SIG-M5 treated with dmso at 0.1 percent for 504 hours (cell line): Measurements from ENCODE around the gene APOA4.
A peak's percentile ranks its signal among the peaks of the same experiment; 100 is the strongest.

Experiments used
- DNase-seq: peaks from one replicate; lab custom pipeline; 2025; ENCODE audit not compliant: unreplicated experiment; lab: John Stamatoyannopoulos, UW

The APOA4 gene

GRCh38 chr11:116778556-116778955 is 44.5 kb downstream of the APOA4 start:
- no peak for DNase-seq

DNA sequence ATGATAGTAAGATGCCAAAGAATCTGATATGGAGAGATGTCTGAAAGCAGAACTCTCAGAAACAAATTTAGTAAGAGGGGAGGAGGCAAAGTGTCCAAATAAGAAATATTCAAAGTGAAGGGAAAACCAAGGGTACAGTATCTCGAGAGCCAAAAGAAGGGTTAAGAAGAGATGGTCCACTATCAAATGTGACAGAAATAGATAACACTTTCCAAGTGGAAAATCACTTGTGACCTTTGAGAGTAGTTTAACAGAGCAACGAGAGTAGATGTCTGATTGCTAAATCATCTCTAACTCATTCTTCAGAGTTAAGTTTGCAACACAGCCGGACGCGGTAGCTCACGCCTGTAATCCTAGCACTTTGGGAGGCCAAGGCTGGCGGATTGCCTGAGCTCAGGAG is 46.0 kb downstream of the APOA4 start:
- DNase-seq: no peak

- no peak for DNase-seq
Measured at GRCh38 chr11:116776522-116776984, 46.6 kb downstream of the APOA4 start.

GRCh38 chr11:116775975-116776374 is 47.1 kb downstream of the APOA4 start:
- no peak for DNase-seq

DNA sequence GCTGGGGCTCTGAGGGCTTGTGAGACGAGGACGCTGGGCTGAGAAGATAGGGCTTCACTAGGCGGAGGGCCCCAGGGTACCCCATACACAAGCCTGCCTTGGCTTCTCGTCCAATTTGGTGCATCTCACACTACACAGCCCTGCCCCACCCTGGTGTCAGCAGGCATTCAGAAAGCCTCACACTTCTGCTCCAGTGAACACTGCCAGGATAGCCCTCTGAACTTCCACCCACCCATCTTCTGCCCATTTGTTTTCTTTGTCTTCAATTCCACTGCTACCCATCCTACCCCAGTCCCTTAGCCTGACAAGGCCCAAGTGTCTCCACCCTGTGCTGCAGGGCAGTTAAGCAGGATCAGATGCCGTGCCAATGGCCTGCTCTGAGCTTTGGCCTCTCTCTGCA is 48.4 kb downstream of the APOA4 start:
- DNase-seq: no peak

- peak; percentile 75 for DNase-seq
Measured at GRCh38 chr11:116773203-116774097, 49.7 kb downstream of the APOA4 start.

DNA sequence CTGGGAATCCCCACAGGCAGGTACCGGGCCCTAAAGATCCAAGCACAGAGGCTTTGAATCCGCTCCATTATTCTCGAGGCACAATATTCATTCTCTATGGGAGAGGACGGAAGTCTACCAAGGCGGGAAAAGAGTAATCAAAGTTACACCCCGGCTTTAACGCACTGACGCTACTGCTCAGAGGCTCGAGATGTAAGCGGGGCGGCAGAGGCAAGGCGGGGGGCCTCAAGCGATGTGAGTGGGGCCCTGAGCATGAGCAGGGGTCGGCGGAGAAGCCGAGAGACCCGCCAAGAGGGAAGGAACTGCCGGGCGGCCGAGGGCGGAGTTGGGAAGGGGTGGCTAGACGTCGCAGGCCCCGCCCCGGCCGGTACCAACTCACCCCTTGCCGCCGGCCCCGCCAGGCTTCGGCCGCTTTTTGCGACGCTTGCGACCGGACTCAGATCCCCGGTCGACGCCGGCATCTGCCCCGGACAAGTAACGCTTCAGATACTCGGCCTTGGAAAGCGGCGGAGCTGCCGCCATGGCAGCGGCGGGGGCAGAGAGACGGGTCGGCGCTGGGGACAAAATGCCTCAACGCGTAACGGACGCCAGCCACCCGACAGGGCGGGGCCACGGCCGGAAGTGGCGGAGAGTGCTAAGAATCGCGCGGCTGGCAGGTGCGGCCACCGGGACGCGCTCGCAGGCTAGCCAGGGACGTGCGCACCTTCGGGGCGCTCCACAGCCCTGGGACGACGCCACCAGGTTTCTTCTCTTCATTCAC is 50.5 kb downstream of the APOA4 start, which contains the start of gene BUD13:
BUD13 (minus strand) TSS at position 545 of the 760 bp plus-strand sequence; CDS start at position 522, 23 bp downstream.
- peak; percentile 75 for DNase-seq

GRCh38 chr11:116771935-116772334 is 51.2 kb downstream of the APOA4 start:
- no peak for DNase-seq
